Spleen (tissue), 7 donors: ENCODE measurements around the gene KANSL1.

Experiments
- CTCF ChIP-seq, 11 experiments: fragments of 200-600 bp in 7 of 11; fragments of 450-650 bp in 4 of 11; sonication (generic) in 4 of 11; IDR thresholded peaks in 8 of 11; conservative IDR thresholded peaks in 3 of 11; 1 replicate in 7 of 11; 2 replicates in 4 of 11; pipeline versions ENCODE4 v1.4.0 to v1.8.0; 2016 to 2021; ENCODE audit warnings: antibody characterized with exemption in 11 of 11, inconsistent platforms in 4 of 11, mild to moderate bottlenecking in 1 of 11
- POLR2A ChIP-seq, 3 donors: fragments of 450-650 bp; IDR thresholded peaks; one replicate each; pipeline ENCODE4 v1.5.1; 2017; ENCODE audit warnings: antibody characterized with exemption in 3 of 3, mild to moderate bottlenecking in 1 of 3
- donor health status: DM: no; HTN: no; CAD: no; lungs with moderate emphysema.
- donor health status: DM: no; HTN: no; CAD: no.
- donor health status: DM: no; HTN: no; CAD: no.

GRCh38 chr17:46020023-46020761, 173.0 kb downstream of the KANSL1 start:
- TF ChIP-seq CTCF (IDR thresholded peaks at IDR 0.05 in 8 of 11, conservative IDR thresholded peaks at IDR 0.05 in 3 of 11): no peak
- TF ChIP-seq POLR2A (IDR thresholded peaks at IDR 0.05): no peak
